ENCODE data around the gene GABRB2. TPM values are rescaled to one million over a fixed set of nuclear protein-coding genes. Genes with fewer than 3 reads are reported as not detected.

The GABRB2 gene
- total RNA-seq, 1 experiment from 2014 or later, result not detected

DNA sequence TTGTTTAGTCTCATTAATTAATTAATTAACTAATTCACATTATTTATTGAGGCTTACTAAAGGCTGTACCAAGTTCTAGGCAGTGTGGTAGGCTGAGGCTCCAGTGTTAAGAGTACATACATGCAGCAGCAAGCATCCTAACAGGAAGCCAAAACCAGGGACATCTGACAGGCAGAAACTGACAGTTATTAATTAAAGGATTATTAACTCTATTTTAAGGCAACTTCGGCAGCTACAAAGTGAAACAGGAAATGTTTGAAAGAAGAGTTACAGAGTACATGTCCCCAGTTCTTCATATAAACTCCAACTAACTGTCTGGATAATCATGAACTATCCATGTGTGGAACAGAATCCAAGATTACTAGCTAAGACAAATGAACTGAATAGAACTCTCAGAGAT, 39.3 kb upstream of the GABRB2 start:
- POLR2A ChIA-PET, result no interaction called here
- BruUV-seq (replicated peaks), result no TSS peak
- ATAC-seq (no peak), DNase-seq (ENCODE audit: low read depth, low spot score) (no peak)
- Histone ChIP-seq H2AFZ (ENCODE audit: low read depth, low read length, poor library complexity, severe bottlenecking) (no peak overlapping the region), H3K27me3 (ENCODE audit: insufficient read depth, low read length) (no peaks in the 10 kb centered on the region), H3K79me2 (ENCODE audit: insufficient read depth, low read length) (no peaks in the 10 kb centered on the region), H3K9me3 (ENCODE audit: control insufficient read depth in 1 of 2, insufficient read depth in 1 of 2, low read depth in 1 of 2, low read length in 2 of 2) (peaks cover 0 to 10% of the 10 kb centered on the region in 2 experiments; a peak in 2 of 4 replicates), H3K9me2 (ENCODE audit: insufficient read depth) (no peaks in the 10 kb centered on the region), H3K9ac (ENCODE audit: low read length) (no peak overlapping the region), H3K36me3 (ENCODE audit: control insufficient read depth in 1 of 2, insufficient read depth in 2 of 2, low read length in 2 of 2) (no peaks in the 10 kb centered on the region), H3K4me2 (ENCODE audit: low read length) (no peak overlapping the region), H4K20me1 (ENCODE audit: insufficient read depth) (no peaks in the 10 kb centered on the region), H3K27ac (ENCODE audit: low read depth, low read length) (no peak overlapping the region), H3K4me3 (replicated peaks in 1 of 2; ENCODE audit: low read depth in 1 of 2, low read length in 2 of 2) (no peak overlapping the region), H3K4me1 (ENCODE audit: control insufficient read depth in 1 of 2, insufficient read depth in 2 of 2, low read length in 2 of 2) (no peaks in the 10 kb centered on the region)
- intact Hi-C loops (cut with micrococcal nuclease), result no loop called here
- CTCF ChIA-PET, result no interaction called here
- TF ChIP-seq SIN3A (IDR thresholded peaks at IDR 0.05; ENCODE audit: low read depth), result no peak
- RAD21 ChIA-PET (ENCODE audit: low non-redundant PET in 1 of 2, low total read pairs in 2 of 2, uncharacterized antibody in 2 of 2, unreplicated experiment in 2 of 2), result no interaction called here

DNA sequence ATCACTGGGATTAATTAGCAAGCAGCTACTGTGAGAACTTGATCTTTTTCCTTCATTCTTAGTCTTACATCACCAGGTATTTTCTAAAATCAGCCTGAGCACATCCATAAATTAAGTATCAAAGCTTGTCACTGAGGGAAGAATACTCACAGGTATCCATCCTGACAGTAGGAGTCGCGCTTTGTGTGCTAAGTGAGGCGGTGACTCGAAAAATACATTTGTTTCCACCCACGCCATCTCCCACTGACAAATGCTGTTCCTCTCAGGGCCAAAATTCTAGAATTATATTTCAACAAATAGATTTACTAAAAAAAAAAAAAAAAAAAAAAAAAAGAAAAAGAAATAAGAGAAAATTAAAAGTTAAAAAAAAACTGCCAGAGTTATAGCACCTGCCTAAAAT, 34.1 kb upstream of the GABRB2 start:
- no peak for ATAC-seq
- POLR2A ChIA-PET, result no interaction called here

DNA sequence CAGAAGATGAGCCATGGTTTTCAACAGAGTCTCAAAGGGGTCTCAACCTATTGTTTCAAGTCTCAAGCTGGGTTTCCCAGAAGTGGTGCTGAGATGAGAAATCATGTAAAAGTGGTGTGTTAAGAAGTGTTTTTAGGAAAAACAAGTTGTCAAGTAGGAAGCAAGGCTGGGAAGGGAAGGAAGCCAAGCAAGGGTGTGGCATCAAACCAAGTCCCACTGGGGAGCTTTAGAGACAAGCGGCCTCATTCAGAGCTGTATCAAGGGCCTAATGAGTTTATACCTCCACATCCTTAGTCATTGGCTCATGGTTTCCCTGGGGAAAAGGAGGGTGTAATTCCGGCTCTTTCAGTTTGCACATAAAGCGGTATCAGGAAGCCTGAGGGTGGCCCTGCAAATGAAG, 26.4 kb upstream of the GABRB2 start:
- Histone ChIP-seq H3K27me3 (ENCODE audit: insufficient read depth, low read length) (no peaks in the 10 kb centered on the region), H3K9me2 (ENCODE audit: insufficient read depth) (no peaks in the 10 kb centered on the region), H3K4me1 (ENCODE audit: control insufficient read depth in 1 of 2, insufficient read depth in 2 of 2, low read length in 2 of 2) (no peaks in the 10 kb centered on the region), H3K9me3 (ENCODE audit: control insufficient read depth in 1 of 2, insufficient read depth in 1 of 2, low read depth in 1 of 2, low read length in 2 of 2) (peaks cover 0 to 12% of the 10 kb centered on the region in 2 experiments; a peak in 2 of 4 replicates), H4K20me1 (ENCODE audit: insufficient read depth) (no peaks in the 10 kb centered on the region), H3K27ac (ENCODE audit: low read depth, low read length) (no peak overlapping the region), H3K36me3 (ENCODE audit: control insufficient read depth in 1 of 2, insufficient read depth in 2 of 2, low read length in 2 of 2) (no peaks in the 10 kb centered on the region), H3K4me2 (ENCODE audit: low read length) (no peak overlapping the region), H3K9ac (ENCODE audit: low read length) (no peak overlapping the region), H3K4me3 (replicated peaks in 1 of 2; ENCODE audit: low read depth in 1 of 2, low read length in 2 of 2) (no peak overlapping the region), H2AFZ (ENCODE audit: low read depth, low read length, poor library complexity, severe bottlenecking) (no peak overlapping the region), H3K79me2 (ENCODE audit: insufficient read depth, low read length) (no peaks in the 10 kb centered on the region)
- ChIA-PET CTCF (no interaction called here), POLR2A (no interaction called here), RAD21 (ENCODE audit: low non-redundant PET in 1 of 2, low total read pairs in 2 of 2, uncharacterized antibody in 2 of 2, unreplicated experiment in 2 of 2) (no interaction called here)
- intact Hi-C loops (cut with micrococcal nuclease), result no loop called here
- ATAC-seq (no peak), DNase-seq (ENCODE audit: low read depth, low spot score) (no peak)
- BruUV-seq (replicated peaks), result no TSS peak
- TF ChIP-seq JUND (IDR thresholded peaks at IDR 0.05), result no peak
- no peak for TF ChIP-seq SRF (IDR thresholded peaks at IDR 0.05; ENCODE audit: low read depth)

More for the DNA sequence above, 34.1 kb upstream of the GABRB2 start:
- Histone ChIP-seq H3K4me2 (ENCODE audit: low read length) (no peak overlapping the region), H3K79me2 (ENCODE audit: insufficient read depth, low read length) (no peaks in the 10 kb centered on the region), H3K9ac (ENCODE audit: low read length) (no peak overlapping the region), H3K9me2 (ENCODE audit: insufficient read depth) (no peaks in the 10 kb centered on the region), H3K4me3 (replicated peaks in 1 of 2; ENCODE audit: low read depth in 1 of 2, low read length in 2 of 2) (no peak overlapping the region), H3K4me1 (ENCODE audit: control insufficient read depth in 1 of 2, insufficient read depth in 2 of 2, low read length in 2 of 2) (no peaks in the 10 kb centered on the region), H3K27ac (ENCODE audit: low read depth, low read length) (no peak overlapping the region), H3K27me3 (ENCODE audit: insufficient read depth, low read length) (no peaks in the 10 kb centered on the region), H4K20me1 (ENCODE audit: insufficient read depth) (no peaks in the 10 kb centered on the region), H2AFZ (ENCODE audit: low read depth, low read length, poor library complexity, severe bottlenecking) (no peak overlapping the region), H3K9me3 (ENCODE audit: control insufficient read depth in 1 of 2, insufficient read depth in 1 of 2, low read depth in 1 of 2, low read length in 2 of 2) (peaks cover 0 to 7% of the 10 kb centered on the region in 2 experiments; a peak in 2 of 4 replicates), H3K36me3 (ENCODE audit: control insufficient read depth in 1 of 2, insufficient read depth in 2 of 2, low read length in 2 of 2) (no peaks in the 10 kb centered on the region)
- no peak for DNase-seq (ENCODE audit: low read depth, low spot score)
- no TSS peak for BruUV-seq (replicated peaks)
- no peak for TF ChIP-seq FOSL1 (IDR thresholded peaks at IDR 0.05; ENCODE audit: low read depth)
- no peak for TF ChIP-seq SIN3A (IDR thresholded peaks at IDR 0.05; ENCODE audit: low read depth)
- ChIA-PET CTCF (no interaction called here), RAD21 (ENCODE audit: low non-redundant PET in 1 of 2, low total read pairs in 2 of 2, uncharacterized antibody in 2 of 2, unreplicated experiment in 2 of 2) (no interaction called here)
- intact Hi-C loops (cut with micrococcal nuclease), result no loop called here
